HEK293T (cell line): ENCODE measurements around the gene CDON.

Experiments used
- CTCF ChIA-PET: fragments of 350-600 bp; formaldehyde crosslinking; extraction: SDS; loops from one replicate; lab custom pipeline; 2021; ENCODE audit warnings: antibody characterized with exemption, inconsistent platforms; lab: Yijun Ruan, JAX
- POLR2A ChIA-PET: fragments of 350-600 bp; formaldehyde crosslinking; extraction: SDS; loops from one replicate; lab custom pipeline; 2020; ENCODE audit warnings: antibody characterized with exemption, inconsistent platforms; lab: Yijun Ruan, JAX
- DNase-seq: peaks from one replicate; pipeline ENCODE4 v3.0.0; 2012; ENCODE audit warnings: mixed read lengths; ENCODE audit errors: extremely low spot score
- ARNT ChIP-seq: fragments of 450-650 bp; IDR thresholded peaks from 2 replicates; pipeline ENCODE4 v1.6.1; 2017; ENCODE audit warnings: mild to moderate bottlenecking
- BHLHE40 ChIP-seq: fragments of 450-650 bp; IDR thresholded peaks from 2 replicates; pipeline ENCODE4 v1.6.1; 2016; ENCODE audit warnings: mild to moderate bottlenecking, moderate library complexity, borderline replicate concordance
- CTBP1 ChIP-seq: fragments of 450-650 bp; IDR thresholded peaks from 2 replicates; pipeline ENCODE4 v1.6.1; 2016; ENCODE audit warnings: borderline replicate concordance
- ELF4 ChIP-seq: fragments of 450-650 bp; IDR thresholded peaks from 2 replicates; pipeline ENCODE4 v1.6.1; 2017; ENCODE audit warnings: antibody characterized with exemption
- FOXA1 ChIP-seq: fragments of 450-650 bp; IDR thresholded peaks from 2 replicates; pipeline ENCODE4 v1.6.1; 2016; ENCODE audit warnings: mild to moderate bottlenecking
- FOXK2 ChIP-seq: fragments of 450-650 bp; IDR thresholded peaks from 2 replicates; pipeline ENCODE4 v1.6.1; 2016; ENCODE audit warnings: mild to moderate bottlenecking
- FOXM1 ChIP-seq: fragments of 450-650 bp; IDR thresholded peaks from 2 replicates; pipeline ENCODE4 v1.6.1; 2017; ENCODE audit warnings: mild to moderate bottlenecking, borderline replicate concordance
- HDGF ChIP-seq: fragments of 450-650 bp; IDR thresholded peaks from 2 replicates; pipeline ENCODE4 v1.6.1; 2017; ENCODE audit warnings: antibody characterized with exemption, borderline replicate concordance
- L3MBTL2 ChIP-seq: fragments of 450-650 bp; conservative IDR thresholded peaks from 2 replicates; pipeline ENCODE4 v1.6.1; 2016; ENCODE audit warnings: mild to moderate bottlenecking
- LEF1 ChIP-seq: fragments of 450-650 bp; IDR thresholded peaks from 2 replicates; pipeline ENCODE4 v1.6.1; 2017; ENCODE audit warnings: mild to moderate bottlenecking, borderline replicate concordance
- NFRKB ChIP-seq: fragments of 450-650 bp; IDR thresholded peaks from 2 replicates; pipeline ENCODE4 v1.6.1; 2016; ENCODE audit warnings: mild to moderate bottlenecking, moderate library complexity
- PKNOX1 ChIP-seq: fragments of 450-650 bp; IDR thresholded peaks from 2 replicates; pipeline ENCODE4 v1.6.1; 2016
- SP1 ChIP-seq: fragments of 450-650 bp; IDR thresholded peaks from 2 replicates; pipeline ENCODE4 v1.6.1; 2017
- SUZ12 ChIP-seq: fragments of 450-650 bp; IDR thresholded peaks from 2 replicates; pipeline ENCODE4 v1.6.1; 2016; ENCODE audit warnings: mild to moderate bottlenecking
- TARDBP ChIP-seq: fragments of 450-650 bp; IDR thresholded peaks from 2 replicates; pipeline ENCODE4 v1.6.1; 2016
- ZNF384 ChIP-seq: fragments of 450-650 bp; IDR thresholded peaks from 2 replicates; pipeline ENCODE4 v1.6.1; 2016

CDON gene

GRCh38 chr11:125926682-125927081, 136.0 kb downstream of the CDON start:
- DNase-seq, result no peak
- CTCF ChIA-PET, result no interaction called here

GRCh38 chr11:125925804-125926203, 136.9 kb downstream of the CDON start:
- ChIA-PET CTCF (interaction anchor here (0.8 kb wide), 1 partner anchor 16 kb away, joined by 3 read pairs; no protein-coding TSS in a partner anchor), POLR2A (no interaction called here)
- TF ChIP-seq LEF1 (no peak), SP1 (no peak), L3MBTL2 (no peak), HDGF (no peak), ARNT (no peak), SUZ12 (no peak), FOXM1 (no peak), BHLHE40 (no peak)
- no peak for DNase-seq

More at GRCh38 chr11:125926682-125927081, 136.0 kb downstream of the CDON start:
- POLR2A ChIA-PET, result no interaction called here
- no peak for TF ChIP-seq ZNF384
- no peak for TF ChIP-seq LEF1
- TF ChIP-seq BHLHE40, result no peak
- no peak for TF ChIP-seq PKNOX1
- no peak for TF ChIP-seq FOXK2
- TF ChIP-seq FOXM1, result no peak
- TF ChIP-seq ELF4, result no peak
- TF ChIP-seq SUZ12, result no peak
- TF ChIP-seq FOXA1, result no peak
- no peak for TF ChIP-seq CTBP1
- no peak for TF ChIP-seq ARNT
- TF ChIP-seq L3MBTL2, result no peak
- no peak for TF ChIP-seq SP1
- TF ChIP-seq HDGF, result no peak
- no peak for TF ChIP-seq NFRKB
- no peak for TF ChIP-seq TARDBP

- TF ChIP-seq HDGF (no peak), LEF1 (no peak), TARDBP (no peak), ZNF384 (no peak), ARNT (no peak), NFRKB (no peak), CTBP1 (no peak), FOXM1 (no peak)
- ChIA-PET CTCF (interaction anchor here (0.8 kb wide), 1 partner anchor 17 kb away, joined by 3 read pairs; no protein-coding TSS in a partner anchor), POLR2A (no interaction called here)
- DNase-seq, result no peak
Observed at GRCh38 chr11:125925247-125925740, 137.4 kb downstream of the CDON start.

GRCh38 chr11:125924384-125925007, 138.2 kb downstream of the CDON start:
- POLR2A ChIA-PET, result no interaction called here
- CTCF ChIA-PET, result no interaction called here
- no peak for DNase-seq
- TF ChIP-seq NFRKB, result no peak
- no peak for TF ChIP-seq HDGF
- no peak for TF ChIP-seq BHLHE40
- no peak for TF ChIP-seq L3MBTL2

GRCh38 chr11:125923633-125924032, 139.0 kb downstream of the CDON start:
- TF ChIP-seq ZNF384, result no peak
- TF ChIP-seq SUZ12, result no peak
- no peak for TF ChIP-seq TARDBP
- TF ChIP-seq SP1, result no peak
- TF ChIP-seq ELF4, result no peak
- no peak for TF ChIP-seq FOXM1
- TF ChIP-seq LEF1, result no peak
- no peak for TF ChIP-seq ARNT
- no peak for TF ChIP-seq L3MBTL2
- TF ChIP-seq CTBP1, result no peak
- no peak for DNase-seq
- ChIA-PET CTCF (interaction anchor here (0.8 to 0.9 kb wide), 2 partner anchors 21 to 270 kb away, joined by 3 read pairs; partner anchors contain the start of gene PUS3), POLR2A (no interaction called here)

GRCh38 chr11:125923012-125923579, 139.6 kb downstream of the CDON start:
- ChIA-PET POLR2A (no interaction called here), CTCF (interaction anchor here (0.8 to 0.9 kb wide), 2 partner anchors 20 to 271 kb away, joined by 3 read pairs; partner anchors contain the start of gene PUS3)
- DNase-seq, result peak; percentile 81

More at GRCh38 chr11:125923012-125923579, 139.6 kb downstream of the CDON start:
- TF ChIP-seq L3MBTL2 (no peak), SUZ12 (no peak), TARDBP (no peak), HDGF (no peak), NFRKB (no peak), SP1 (no peak), ARNT (no peak), FOXA1 (no peak), BHLHE40 (no peak), PKNOX1 (no peak), ELF4 (no peak), FOXM1 (no peak), LEF1 (no peak), ZNF384 (no peak), CTBP1 (no peak), FOXK2 (no peak)
